ENCODE measurements around the gene SLC19A1. TPM values are rescaled to one million over a fixed set of nuclear protein-coding genes. Genes with fewer than 3 reads are reported as not detected.

Gene SLC19A1
- total and polyA plus RNA-seq, 4 donors: 8.4 to 28.0 (median 13.0) TPM

GRCh38 chr21:45542667-45543370 lies 579 bp upstream of the SLC19A1 start:
- WGBS: 39% methylated on average over 55 of the region's 55 CpGs
- Histone ChIP-seq H3K36me3 (ENCODE audit: control insufficient read depth in 4 of 4, insufficient read depth in 3 of 4, low read depth in 1 of 4, low read length in 3 of 4) (no peaks in the 10 kb centered on the region), H3K27me3 (ENCODE audit: control insufficient read depth in 4 of 4, insufficient read depth in 4 of 4, low read length in 3 of 4) (no peaks in the 10 kb centered on the region), H3K9me3 (ENCODE audit: control insufficient read depth in 4 of 4, low read length in 3 of 4) (no peaks in the 10 kb centered on the region), H3K4me3 (ENCODE audit: low read depth in 1 of 3, low read length in 3 of 3) (peak overlapping the region in 1 of 3 donors; percentile 77), H3K9ac (ENCODE audit: low read depth in 1 of 2, low read length in 2 of 2) (no peak overlapping the region), H3K4me1 (ENCODE audit: control insufficient read depth in 4 of 4, insufficient read depth in 4 of 4, low read length in 3 of 4) (peaks cover 3 to 21% (median 8%) of the 10 kb centered on the region in 4 donors), H3K27ac (ENCODE audit: low read depth in 1 of 2, low read length in 2 of 2) (peak overlapping the region in 1 of 2 donors; percentile 18)
- TF ChIP-seq JUND (IDR thresholded peaks at IDR 0.05) (no peak), ATF3 (IDR thresholded peaks at IDR 0.05) (no peak), FOXA2 (IDR thresholded peaks at IDR 0.05) (no peak), HNF4G (IDR thresholded peaks at IDR 0.05) (no peak), SP1 (IDR thresholded peaks at IDR 0.05) (no peak), ZBTB33 (IDR thresholded peaks at IDR 0.05) (no peak)
- TF ChIP-seq, protein P1, sequence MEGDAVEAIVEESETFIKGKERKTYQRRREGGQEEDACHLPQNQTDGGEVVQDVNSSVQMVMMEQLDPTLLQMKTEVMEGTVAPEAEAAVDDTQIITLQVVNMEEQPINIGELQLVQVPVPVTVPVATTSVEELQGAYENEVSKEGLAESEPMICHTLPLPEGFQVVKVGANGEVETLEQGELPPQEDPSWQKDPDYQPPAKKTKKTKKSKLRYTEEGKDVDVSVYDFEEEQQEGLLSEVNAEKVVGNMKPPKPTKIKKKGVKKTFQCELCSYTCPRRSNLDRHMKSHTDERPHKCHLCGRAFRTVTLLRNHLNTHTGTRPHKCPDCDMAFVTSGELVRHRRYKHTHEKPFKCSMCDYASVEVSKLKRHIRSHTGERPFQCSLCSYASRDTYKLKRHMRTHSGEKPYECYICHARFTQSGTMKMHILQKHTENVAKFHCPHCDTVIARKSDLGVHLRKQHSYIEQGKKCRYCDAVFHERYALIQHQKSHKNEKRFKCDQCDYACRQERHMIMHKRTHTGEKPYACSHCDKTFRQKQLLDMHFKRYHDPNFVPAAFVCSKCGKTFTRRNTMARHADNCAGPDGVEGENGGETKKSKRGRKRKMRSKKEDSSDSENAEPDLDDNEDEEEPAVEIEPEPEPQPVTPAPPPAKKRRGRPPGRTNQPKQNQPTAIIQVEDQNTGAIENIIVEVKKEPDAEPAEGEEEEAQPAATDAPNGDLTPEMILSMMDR (IDR thresholded peaks at IDR 0.05; ENCODE audit: low read depth, low read length, missing input control): no peak
- TF ChIP-seq, protein P2, sequence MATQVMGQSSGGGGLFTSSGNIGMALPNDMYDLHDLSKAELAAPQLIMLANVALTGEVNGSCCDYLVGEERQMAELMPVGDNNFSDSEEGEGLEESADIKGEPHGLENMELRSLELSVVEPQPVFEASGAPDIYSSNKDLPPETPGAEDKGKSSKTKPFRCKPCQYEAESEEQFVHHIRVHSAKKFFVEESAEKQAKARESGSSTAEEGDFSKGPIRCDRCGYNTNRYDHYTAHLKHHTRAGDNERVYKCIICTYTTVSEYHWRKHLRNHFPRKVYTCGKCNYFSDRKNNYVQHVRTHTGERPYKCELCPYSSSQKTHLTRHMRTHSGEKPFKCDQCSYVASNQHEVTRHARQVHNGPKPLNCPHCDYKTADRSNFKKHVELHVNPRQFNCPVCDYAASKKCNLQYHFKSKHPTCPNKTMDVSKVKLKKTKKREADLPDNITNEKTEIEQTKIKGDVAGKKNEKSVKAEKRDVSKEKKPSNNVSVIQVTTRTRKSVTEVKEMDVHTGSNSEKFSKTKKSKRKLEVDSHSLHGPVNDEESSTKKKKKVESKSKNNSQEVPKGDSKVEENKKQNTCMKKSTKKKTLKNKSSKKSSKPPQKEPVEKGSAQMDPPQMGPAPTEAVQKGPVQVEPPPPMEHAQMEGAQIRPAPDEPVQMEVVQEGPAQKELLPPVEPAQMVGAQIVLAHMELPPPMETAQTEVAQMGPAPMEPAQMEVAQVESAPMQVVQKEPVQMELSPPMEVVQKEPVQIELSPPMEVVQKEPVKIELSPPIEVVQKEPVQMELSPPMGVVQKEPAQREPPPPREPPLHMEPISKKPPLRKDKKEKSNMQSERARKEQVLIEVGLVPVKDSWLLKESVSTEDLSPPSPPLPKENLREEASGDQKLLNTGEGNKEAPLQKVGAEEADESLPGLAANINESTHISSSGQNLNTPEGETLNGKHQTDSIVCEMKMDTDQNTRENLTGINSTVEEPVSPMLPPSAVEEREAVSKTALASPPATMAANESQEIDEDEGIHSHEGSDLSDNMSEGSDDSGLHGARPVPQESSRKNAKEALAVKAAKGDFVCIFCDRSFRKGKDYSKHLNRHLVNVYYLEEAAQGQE (IDR thresholded peaks at IDR 0.05): no peak
- DNase-seq (ENCODE audit: low spot score): peak; percentile 34

DNA sequence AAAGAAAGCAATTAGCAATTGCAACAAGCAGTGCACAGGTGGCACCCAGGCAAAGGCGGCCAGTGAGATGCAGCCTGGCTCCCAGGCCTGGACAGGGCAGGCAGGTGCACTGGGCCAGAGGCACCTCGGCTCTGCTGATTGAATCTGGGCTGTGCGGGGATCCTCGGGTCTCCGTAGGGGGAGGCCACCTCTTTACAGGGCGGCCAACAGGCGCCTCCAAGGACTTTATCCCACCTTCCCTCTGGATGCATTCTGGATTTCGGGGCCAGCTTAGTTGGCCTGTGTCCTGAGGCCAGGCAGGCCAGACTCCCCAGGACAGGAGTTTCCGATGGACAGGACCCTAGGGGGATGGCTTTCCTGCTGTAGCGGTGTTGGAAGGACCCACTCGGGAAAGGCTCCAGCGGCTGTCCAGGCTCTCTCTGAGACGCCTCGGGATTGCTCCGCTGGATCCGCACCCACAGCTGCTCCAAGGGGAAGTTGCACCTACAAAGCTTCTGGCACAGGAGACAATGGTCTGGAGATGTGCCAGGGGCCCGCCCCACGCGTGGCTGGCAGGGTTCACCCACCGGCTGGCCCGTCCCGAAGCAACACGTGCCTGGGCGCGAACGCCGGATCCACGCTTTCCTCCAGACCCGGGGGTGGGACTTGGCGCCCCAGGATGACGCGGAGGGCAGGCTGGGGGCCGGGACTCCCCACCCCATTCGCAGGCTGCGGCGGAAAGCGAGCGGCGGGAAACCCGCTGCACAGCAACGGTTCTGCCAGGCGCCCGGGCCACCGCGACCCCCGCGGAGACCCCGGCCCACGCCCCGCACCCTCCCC lies 810 bp downstream of the SLC19A1 start:
- H3K9ac ChIP-seq (ENCODE audit: low read depth in 1 of 2, low read length in 2 of 2): no peak overlapping the region

More for the DNA sequence above, 810 bp downstream of the SLC19A1 start:
- 23% methylated on average over 50 of the region's 50 CpGs for WGBS
- Histone ChIP-seq H3K36me3 (ENCODE audit: control insufficient read depth in 4 of 4, insufficient read depth in 3 of 4, low read depth in 1 of 4, low read length in 3 of 4) (no peaks in the 10 kb centered on the region), H3K4me1 (ENCODE audit: control insufficient read depth in 4 of 4, insufficient read depth in 4 of 4, low read length in 3 of 4) (peaks cover 3 to 23% (median 8%) of the 10 kb centered on the region in 4 donors), H3K27me3 (ENCODE audit: control insufficient read depth in 4 of 4, insufficient read depth in 4 of 4, low read length in 3 of 4) (no peaks in the 10 kb centered on the region), H3K9me3 (ENCODE audit: control insufficient read depth in 4 of 4, low read length in 3 of 4) (no peaks in the 10 kb centered on the region), H3K4me3 (ENCODE audit: low read depth in 1 of 3, low read length in 3 of 3) (peak overlapping the region in 1 of 3 donors; percentile 77), H3K27ac (ENCODE audit: low read depth in 1 of 2, low read length in 2 of 2) (no peak overlapping the region)
- TF ChIP-seq TAF1 (conservative IDR thresholded peaks at IDR 0.05) (no peak), GABPA (IDR thresholded peaks at IDR 0.05 in 1 of 2, conservative IDR thresholded peaks at IDR 0.05 in 1 of 2) (no peak), SP1 (IDR thresholded peaks at IDR 0.05) (peak; percentile 12)
- peak; percentile 57 for DNase-seq (ENCODE audit: low spot score)
